ENCODE data around the gene RTKN. TPM values are rescaled to one million over a fixed set of nuclear protein-coding genes. Genes with fewer than 3 reads are reported as not detected.

RTKN gene
- total RNA-seq, 2 donors from 2014 or later = 83.6 to 117 TPM

DNA sequence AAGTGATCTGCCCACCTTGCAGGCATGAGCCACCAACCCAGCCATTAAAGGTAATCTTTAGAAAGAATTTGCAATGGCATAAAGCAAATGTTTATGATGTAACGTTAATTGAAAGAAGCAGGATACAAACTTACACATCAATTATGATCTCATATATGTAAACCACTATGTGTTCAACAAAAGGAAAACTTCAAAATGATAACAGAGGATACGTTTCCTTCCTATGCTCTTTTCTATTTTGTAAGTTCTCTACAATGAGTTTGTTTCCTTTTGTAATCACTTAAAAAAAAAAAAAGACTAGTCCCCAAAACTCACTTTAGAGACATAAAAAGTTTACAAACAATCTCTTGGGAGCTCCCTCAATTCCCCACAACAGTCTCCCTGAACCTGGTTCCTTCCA, 21.7 kb downstream of the RTKN start:
- Histone ChIP-seq H3K4me1 (ENCODE audit: control insufficient read depth, insufficient read depth, low read length) (peaks cover 9% of the 10 kb centered on the region), H3K27me3 (ENCODE audit: control insufficient read depth, insufficient read depth, low read length, poor library complexity, severe bottlenecking) (peaks cover 8% of the 10 kb centered on the region), H3K4me3 (ENCODE audit: low read length) (no peak overlapping the region), H3K9me3 (ENCODE audit: control insufficient read depth, low read length) (no peaks in the 10 kb centered on the region), H3K9ac (ENCODE audit: extremely low read depth, low read length, poor library complexity, severe bottlenecking) (no peak overlapping the region), H3K27ac (ENCODE audit: low read depth, low read length) (no peak overlapping the region), H3K36me3 (ENCODE audit: control insufficient read depth, insufficient read depth, low read length) (peaks cover 7% of the 10 kb centered on the region)
- Mint-ChIP-seq H3K27me3 (ENCODE audit: insufficient read depth) (peaks cover 29% of the 10 kb centered on the region), H3K9me3 (no peaks in the 10 kb centered on the region), H3K27ac (no peak overlapping the region), H3K36me3 (ENCODE audit: low read depth) (peaks cover 5% of the 10 kb centered on the region), H3K4me3 (no peak overlapping the region), H3K4me1 (peaks cover 8% of the 10 kb centered on the region)
- no peak for DNase-seq
- TF ChIP-seq, protein P1, sequence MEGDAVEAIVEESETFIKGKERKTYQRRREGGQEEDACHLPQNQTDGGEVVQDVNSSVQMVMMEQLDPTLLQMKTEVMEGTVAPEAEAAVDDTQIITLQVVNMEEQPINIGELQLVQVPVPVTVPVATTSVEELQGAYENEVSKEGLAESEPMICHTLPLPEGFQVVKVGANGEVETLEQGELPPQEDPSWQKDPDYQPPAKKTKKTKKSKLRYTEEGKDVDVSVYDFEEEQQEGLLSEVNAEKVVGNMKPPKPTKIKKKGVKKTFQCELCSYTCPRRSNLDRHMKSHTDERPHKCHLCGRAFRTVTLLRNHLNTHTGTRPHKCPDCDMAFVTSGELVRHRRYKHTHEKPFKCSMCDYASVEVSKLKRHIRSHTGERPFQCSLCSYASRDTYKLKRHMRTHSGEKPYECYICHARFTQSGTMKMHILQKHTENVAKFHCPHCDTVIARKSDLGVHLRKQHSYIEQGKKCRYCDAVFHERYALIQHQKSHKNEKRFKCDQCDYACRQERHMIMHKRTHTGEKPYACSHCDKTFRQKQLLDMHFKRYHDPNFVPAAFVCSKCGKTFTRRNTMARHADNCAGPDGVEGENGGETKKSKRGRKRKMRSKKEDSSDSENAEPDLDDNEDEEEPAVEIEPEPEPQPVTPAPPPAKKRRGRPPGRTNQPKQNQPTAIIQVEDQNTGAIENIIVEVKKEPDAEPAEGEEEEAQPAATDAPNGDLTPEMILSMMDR (conservative IDR thresholded peaks at IDR 0.05) = no peak
- WGBS, 2 experiments (ENCODE audit: insufficient coverage in 1 of 2, insufficient read length in 1 of 2) = 88 to 100% methylated on average over 2 of the region's 2 CpGs

DNA sequence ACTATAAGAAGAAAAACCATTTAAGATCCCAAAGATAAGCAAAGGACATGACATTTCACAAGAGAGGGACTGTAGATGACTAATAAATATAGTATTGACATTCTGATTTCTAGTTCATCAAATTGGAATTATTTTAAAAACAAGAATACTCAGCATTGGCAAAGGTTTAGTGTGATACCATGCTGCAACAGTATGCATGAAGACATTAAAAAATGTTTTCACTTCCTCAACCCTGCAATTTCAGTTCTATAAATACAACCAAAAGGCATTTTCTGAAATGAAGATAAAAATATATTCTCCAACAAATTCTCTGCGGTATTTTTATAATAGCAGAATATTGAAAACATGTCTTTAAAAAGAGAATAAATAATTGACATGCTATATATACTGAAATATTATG, 22.4 kb downstream of the RTKN start:
- H3K4me1 Mint-ChIP-seq = peaks cover 4% of the 10 kb centered on the region
- H3K27ac Mint-ChIP-seq = no peak overlapping the region
- H3K4me1 ChIP-seq (ENCODE audit: control insufficient read depth, insufficient read depth, low read length) = peaks cover 5% of the 10 kb centered on the region
- no peaks in the 10 kb centered on the region for H3K9me3 ChIP-seq (ENCODE audit: control insufficient read depth, low read length)
- peaks cover 31% of the 10 kb centered on the region for H3K27me3 Mint-ChIP-seq (ENCODE audit: insufficient read depth)
- no peak overlapping the region for H3K9ac ChIP-seq (ENCODE audit: extremely low read depth, low read length, poor library complexity, severe bottlenecking)
- TF ChIP-seq, protein P1 (conservative IDR thresholded peaks at IDR 0.05) = no peak
- H3K27ac ChIP-seq (ENCODE audit: low read depth, low read length) = no peak overlapping the region
- WGBS, 2 experiments (ENCODE audit: insufficient coverage in 1 of 2, insufficient read length in 1 of 2) = no CpG with 5 or more reads among the region's 1 CpG
- H3K4me3 ChIP-seq (ENCODE audit: low read length) = no peak overlapping the region
- DNase-seq = no peak
- H3K36me3 ChIP-seq (ENCODE audit: control insufficient read depth, insufficient read depth, low read length) = no peaks in the 10 kb centered on the region
- no peaks in the 10 kb centered on the region for H3K9me3 Mint-ChIP-seq
- H3K4me3 Mint-ChIP-seq = no peak overlapping the region
- H3K36me3 Mint-ChIP-seq (ENCODE audit: low read depth) = no peaks in the 10 kb centered on the region
- H3K27me3 ChIP-seq (ENCODE audit: control insufficient read depth, insufficient read depth, low read length, poor library complexity, severe bottlenecking) = peaks cover 8% of the 10 kb centered on the region

DNA sequence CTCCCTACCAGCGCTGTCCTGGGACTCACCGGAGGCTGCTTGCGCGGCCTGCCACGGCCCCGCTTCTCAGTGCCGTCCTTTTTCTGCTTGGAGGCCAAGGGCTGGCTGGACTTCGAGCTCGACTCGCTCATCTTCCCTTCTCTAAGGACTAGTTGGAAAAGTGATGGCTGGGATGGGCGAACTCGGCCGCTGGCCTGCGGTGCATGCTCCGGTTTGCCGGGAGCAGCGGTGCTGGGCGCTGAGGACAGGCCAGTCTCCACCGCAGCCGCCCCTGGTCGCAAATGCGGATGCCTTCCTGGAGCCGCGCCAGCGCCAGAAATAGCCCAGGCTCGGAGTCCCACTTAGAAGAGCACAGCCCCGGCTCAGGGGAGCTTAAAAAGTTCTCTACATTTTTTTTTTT, 23.4 kb downstream of the RTKN start:
- 96 to 97% methylated on average over 21 to 27 of the region's 27 CpGs for WGBS, 2 experiments (ENCODE audit: insufficient coverage in 1 of 2, insufficient read length in 1 of 2)
- Mint-ChIP-seq H3K9me3 (no peaks in the 10 kb centered on the region), H3K27ac (no peak overlapping the region), H3K4me3 (no peak overlapping the region), H3K27me3 (ENCODE audit: insufficient read depth) (peaks cover 29% of the 10 kb centered on the region), H3K36me3 (ENCODE audit: low read depth) (no peaks in the 10 kb centered on the region), H3K4me1 (peaks cover 4% of the 10 kb centered on the region)
- H3K9ac ChIP-seq (ENCODE audit: extremely low read depth, low read length, poor library complexity, severe bottlenecking) = no peak overlapping the region
- H3K4me3 ChIP-seq (ENCODE audit: low read length) = no peak overlapping the region
- TF ChIP-seq, protein P1 (conservative IDR thresholded peaks at IDR 0.05) = no peak
- no peak overlapping the region for H3K27ac ChIP-seq (ENCODE audit: low read depth, low read length)
- no peaks in the 10 kb centered on the region for H3K9me3 ChIP-seq (ENCODE audit: control insufficient read depth, low read length)
- no peaks in the 10 kb centered on the region for H3K4me1 ChIP-seq (ENCODE audit: control insufficient read depth, insufficient read depth, low read length)
- H3K36me3 ChIP-seq (ENCODE audit: control insufficient read depth, insufficient read depth, low read length) = no peaks in the 10 kb centered on the region
- DNase-seq = no peak
- H3K27me3 ChIP-seq (ENCODE audit: control insufficient read depth, insufficient read depth, low read length, poor library complexity, severe bottlenecking) = peaks cover 8% of the 10 kb centered on the region
